Raji (cell line): ENCODE measurements around the gene CDO1.

Experiments
- POLR2A ChIP-seq: IDR thresholded peaks from 2 replicates; pipeline ENCODE4 v1.6.1; 2011; ENCODE audit warnings: low read depth, low read length, control low read depth; ENCODE audit not compliant: insufficient read depth

CDO1 gene

GRCh38 chr5:115816226-115817081 is at the start of gene CDO1:
Gene CDO1, minus strand, starts transcription at chr5:115816659. Its CDS starts 262 bp downstream, at chr5:115816397.
- no peak for TF ChIP-seq POLR2A

- no peak for TF ChIP-seq POLR2A
Measured at GRCh38 chr5:115859378-115859777, 42.9 kb upstream of the CDO1 start.

- no peak for TF ChIP-seq POLR2A
Measured at GRCh38 chr5:115858396-115858795, 41.9 kb upstream of the CDO1 start.

- no peak for TF ChIP-seq POLR2A
Measured at GRCh38 chr5:115857626-115858349, 41.3 kb upstream of the CDO1 start.

- TF ChIP-seq POLR2A = no peak
Measured at GRCh38 chr5:115857057-115857479, 40.6 kb upstream of the CDO1 start.

- no peak for TF ChIP-seq POLR2A
Measured at GRCh38 chr5:115855959-115856358, 39.5 kb upstream of the CDO1 start.

- no peak for TF ChIP-seq POLR2A
Measured at GRCh38 chr5:115854139-115854538, 37.7 kb upstream of the CDO1 start.

- no peak for TF ChIP-seq POLR2A
Measured at GRCh38 chr5:115850744-115851416, 34.4 kb upstream of the CDO1 start.

- TF ChIP-seq POLR2A = no peak
Measured at GRCh38 chr5:115849258-115849798, 32.9 kb upstream of the CDO1 start.

- TF ChIP-seq POLR2A = no peak
Measured at GRCh38 chr5:115847290-115847689, 30.8 kb upstream of the CDO1 start.

GRCh38 chr5:115844321-115844817 is 27.9 kb upstream of the CDO1 start:
- TF ChIP-seq POLR2A = no peak

GRCh38 chr5:115843444-115844130 is 27.1 kb upstream of the CDO1 start:
- no peak for TF ChIP-seq POLR2A

- TF ChIP-seq POLR2A = no peak
Measured at GRCh38 chr5:115842952-115843351, 26.5 kb upstream of the CDO1 start.

- TF ChIP-seq POLR2A = no peak
Measured at GRCh38 chr5:115842089-115842935, 25.9 kb upstream of the CDO1 start.
